Mesenchymal stem cell (in vitro differentiated cells and primary cell): Measurements from ENCODE around the gene DLEC1.

Experiments
- DNase-seq: peaks from one replicate; pipeline ENCODE4 v3.0.0-alpha.2; 2013
- H2AFZ ChIP-seq: one replicate; pipeline ENCODE4 v1.6.1; 2013; ENCODE audit warnings: low read depth, mild to moderate bottlenecking, control low read depth, inconsistent platforms, low read length, moderate library complexity
- H2AK5ac ChIP-seq: 2 replicates; pipeline ENCODE4 v1.6.1; 2013; ENCODE audit warnings: low read length, moderate library complexity, mild to moderate bottlenecking, inconsistent platforms; ENCODE audit not compliant: severe bottlenecking
- H2BK120ac ChIP-seq: one replicate; pipeline ENCODE4 v1.6.1; 2013; ENCODE audit warnings: low read depth, mild to moderate bottlenecking, inconsistent platforms, low read length, moderate library complexity
- H2BK12ac ChIP-seq, 2 experiments: one replicate each; pipeline ENCODE4 v1.6.1; 2013; ENCODE audit warnings: inconsistent platforms in 2 of 2, low read length in 2 of 2, mild to moderate bottlenecking in 2 of 2, moderate library complexity in 2 of 2, control low read depth in 1 of 2
- H2BK15ac ChIP-seq: one replicate; pipeline ENCODE4 v1.6.1; 2013; ENCODE audit warnings: mild to moderate bottlenecking, low read depth, inconsistent platforms; ENCODE audit not compliant: poor library complexity, severe bottlenecking
- H2BK5ac ChIP-seq: 2 replicates; pipeline ENCODE4 v1.6.1; 2013; ENCODE audit warnings: low read depth, mild to moderate bottlenecking, low read length, control low read depth, inconsistent platforms; ENCODE audit not compliant: poor library complexity, severe bottlenecking
- H3K14ac ChIP-seq, 2 experiments: one replicate each; pipeline ENCODE4 v1.6.1; 2013; ENCODE audit warnings: inconsistent platforms in 2 of 2, low read length in 2 of 2, control low read depth in 1 of 2, mild to moderate bottlenecking in 1 of 2, moderate library complexity in 1 of 2
- H3K18ac ChIP-seq, 2 experiments: one replicate each; pipeline ENCODE4 v1.6.1; 2013; ENCODE audit warnings: inconsistent platforms in 2 of 2, low read length in 2 of 2, control low read depth in 1 of 2, low read depth in 1 of 2, mild to moderate bottlenecking in 1 of 2
- H3K23ac ChIP-seq, 2 experiments: one replicate each; pipeline ENCODE4 v1.6.1; 2013; ENCODE audit warnings: inconsistent platforms in 2 of 2, low read length in 2 of 2, mild to moderate bottlenecking in 2 of 2, moderate library complexity in 2 of 2, control low read depth in 1 of 2
- H3K27ac ChIP-seq: 2 replicates; pipeline ENCODE4 v1.5.1; 2013; ENCODE audit warnings: mild to moderate bottlenecking, moderate library complexity, low read length, control low read depth, inconsistent platforms; ENCODE audit not compliant: poor library complexity, severe bottlenecking
- H3K27me3 ChIP-seq, 2 experiments: 2 replicates each; pipeline versions ENCODE4 v1.6.1 to v1.7.0; 2013; ENCODE audit warnings: low read length in 2 of 2, mild to moderate bottlenecking in 2 of 2, moderate library complexity in 2 of 2, control low read depth in 1 of 2, inconsistent platforms in 1 of 2; ENCODE audit not compliant: control insufficient read depth in 1 of 2, insufficient read depth in 1 of 2
- H3K36me3 ChIP-seq, 2 experiments: 2 replicates each; pipeline versions ENCODE4 v1.6.1 to v1.7.0; 2013; ENCODE audit warnings: low read length in 2 of 2, control low read depth in 1 of 2, inconsistent platforms in 1 of 2, low read depth in 1 of 2, mild to moderate bottlenecking in 1 of 2; ENCODE audit not compliant: insufficient read depth in 2 of 2, control insufficient read depth in 1 of 2
- H3K4ac ChIP-seq, 2 experiments: one replicate each; pipeline ENCODE4 v1.6.1; 2013; ENCODE audit warnings: inconsistent platforms in 2 of 2, low read length in 2 of 2, mild to moderate bottlenecking in 2 of 2, moderate library complexity in 2 of 2, control low read depth in 1 of 2, low read depth in 1 of 2
- H3K4me1 ChIP-seq: 2 replicates; pipeline ENCODE4 v1.6.1; 2013; ENCODE audit warnings: low read depth, low read length, control low read depth; ENCODE audit not compliant: control insufficient read depth, insufficient read depth
- H3K4me2 ChIP-seq: 2 replicates; pipeline ENCODE4 v1.6.1; 2013; ENCODE audit warnings: low read length, mild to moderate bottlenecking, inconsistent platforms; ENCODE audit not compliant: poor library complexity, severe bottlenecking
- H3K4me3 ChIP-seq, 2 experiments: 2 replicates each; pipeline versions ENCODE4 v1.5.1 to v1.7.0; 2013; ENCODE audit warnings: low read length in 2 of 2, mild to moderate bottlenecking in 2 of 2, control low read depth in 1 of 2, low read depth in 1 of 2; ENCODE audit not compliant: insufficient read depth in 1 of 2
- H3K79me1 ChIP-seq: replicated peaks from 2 replicates; pipeline ENCODE4 v1.6.1; 2013; ENCODE audit warnings: mild to moderate bottlenecking, control low read depth, low read length, inconsistent platforms; ENCODE audit not compliant: poor library complexity, severe bottlenecking
- H3K9ac ChIP-seq: 2 replicates; pipeline ENCODE4 v1.7.0; 2013; ENCODE audit warnings: mild to moderate bottlenecking, low read length, moderate library complexity
- H3K9me3 ChIP-seq: 2 replicates; pipeline ENCODE4 v1.7.0; 2013; ENCODE audit warnings: mild to moderate bottlenecking, low read length; ENCODE audit not compliant: control insufficient read depth
- H4K8ac ChIP-seq: one replicate; pipeline ENCODE4 v1.6.1; 2013; ENCODE audit warnings: inconsistent platforms, mild to moderate bottlenecking, low read length, moderate library complexity
- H4K91ac ChIP-seq: one replicate; pipeline ENCODE4 v1.6.1; 2013; ENCODE audit warnings: mild to moderate bottlenecking, low read length, inconsistent platforms
- WGBS: methylation state at CpG from one replicate; pipeline ENCODE4 v1.1.7; 2013; ENCODE audit warnings: mixed read lengths; 5-methylcytosine and 5-hydroxymethylcytosine counted together

The DLEC1 gene

DNA sequence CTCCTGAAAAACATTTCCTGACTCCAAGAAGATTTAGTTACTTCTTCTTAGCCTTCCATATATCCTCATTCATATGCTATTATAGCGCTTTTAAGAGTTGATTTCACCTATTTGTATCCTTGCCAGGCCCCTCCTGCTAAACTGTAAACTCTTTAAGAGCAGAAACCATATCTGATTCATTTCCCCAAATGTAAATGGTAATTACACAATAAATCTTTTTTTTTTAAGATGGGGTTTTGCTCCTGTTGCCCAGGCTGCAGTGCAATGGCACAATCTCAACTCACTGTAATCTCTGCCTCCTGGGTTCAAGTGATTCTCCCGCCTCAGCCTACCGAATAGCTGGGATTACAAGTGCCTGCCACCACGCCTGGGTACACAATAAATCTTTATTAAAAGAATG lies 4.5 kb downstream of the DLEC1 start:
- Histone ChIP-seq H2BK12ac (no peak overlapping the region), H3K36me3 (no peaks in the 10 kb centered on the region), H3K9me3 (no peaks in the 10 kb centered on the region), H3K79me1 (no peaks in the 10 kb centered on the region), H3K27ac (no peak overlapping the region), H2BK15ac (no peak overlapping the region), H2BK5ac (no peak overlapping the region), H2AFZ (no peak overlapping the region), H3K4me3 (no peak overlapping the region), H3K4me1 (peaks cover 8% of the 10 kb centered on the region), H4K91ac (no peak overlapping the region), H3K9ac (no peak overlapping the region), H3K4me2 (no peak overlapping the region), H3K18ac (no peak overlapping the region), H3K27me3 (peaks cover 22 to 31% of the 10 kb centered on the region in 2 experiments), H2BK120ac (no peak overlapping the region), H3K23ac (no peak overlapping the region), H2AK5ac (no peak overlapping the region), H3K14ac (no peak overlapping the region), H3K4ac (no peak overlapping the region), H4K8ac (no peak overlapping the region)
- no peak for DNase-seq
- WGBS, result 89% methylated on average over 4 of the region's 4 CpGs

DNA sequence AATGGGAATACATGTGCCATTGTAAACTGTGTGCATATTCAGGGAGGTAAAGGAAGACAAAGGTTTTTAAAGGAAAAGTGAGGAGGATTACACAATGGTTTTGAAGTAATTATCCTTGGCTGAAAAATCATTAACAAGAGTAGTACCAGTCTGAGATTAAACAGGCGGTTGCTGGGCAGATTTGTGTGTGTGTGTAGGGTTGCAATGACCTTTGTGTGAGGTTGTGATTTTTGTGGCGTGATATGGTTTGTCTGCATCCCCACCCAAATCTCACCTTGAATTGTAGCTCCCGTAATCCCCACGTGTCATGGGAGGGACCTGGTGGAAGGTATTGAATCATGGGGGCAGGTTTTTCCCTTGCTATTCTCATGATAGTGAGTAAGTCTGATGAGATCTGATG lies 7.0 kb downstream of the DLEC1 start:
- Histone ChIP-seq H3K79me1 (no peaks in the 10 kb centered on the region), H3K23ac (no peak overlapping the region), H3K14ac (no peak overlapping the region), H2BK15ac (no peak overlapping the region), H3K36me3 (no peaks in the 10 kb centered on the region), H2AFZ (no peak overlapping the region), H3K9ac (no peak overlapping the region), H3K4me2 (no peak overlapping the region), H3K4me3 (no peak overlapping the region), H3K18ac (no peak overlapping the region), H2AK5ac (no peak overlapping the region), H4K91ac (no peak overlapping the region), H2BK12ac (no peak overlapping the region), H3K27ac (no peak overlapping the region), H3K9me3 (no peaks in the 10 kb centered on the region), H3K4me1 (no peaks in the 10 kb centered on the region), H3K27me3 (peaks cover 24 to 34% of the 10 kb centered on the region in 2 experiments), H4K8ac (no peak overlapping the region), H2BK5ac (no peak overlapping the region), H3K4ac (no peak overlapping the region), H2BK120ac (no peak overlapping the region)
- DNase-seq, result no peak
- 90% methylated on average over 1 of the region's 4 CpGs for WGBS

DNA sequence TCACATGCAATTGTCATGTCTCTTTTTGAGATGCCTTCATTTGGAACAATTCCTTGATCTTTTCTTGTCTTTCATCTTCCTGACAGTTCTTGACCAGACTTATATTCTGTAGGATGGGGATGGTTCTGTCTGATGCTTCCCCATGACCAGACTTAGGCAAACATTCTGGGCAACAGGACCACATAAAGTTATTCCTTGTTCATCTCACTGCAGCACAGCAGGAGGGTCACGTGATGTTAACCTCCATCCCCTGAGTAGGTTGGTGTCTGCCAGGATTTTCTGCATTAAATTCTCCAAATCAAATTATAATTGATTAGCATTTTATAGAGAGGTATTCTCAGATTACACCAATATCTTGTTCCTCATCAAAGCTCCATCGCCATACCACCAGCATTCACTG lies 7.8 kb downstream of the DLEC1 start:
- Histone ChIP-seq H2AK5ac (no peak overlapping the region), H3K23ac (no peak overlapping the region)

GRCh38 chr3:38047896-38048295 lies 8.9 kb downstream of the DLEC1 start:
- Histone ChIP-seq H2BK120ac (no peak overlapping the region), H3K4me2 (no peak overlapping the region), H4K8ac (no peak overlapping the region), H3K27me3 (peaks cover 24 to 34% of the 10 kb centered on the region in 2 experiments), H3K9me3 (no peaks in the 10 kb centered on the region), H3K4me3 (no peak overlapping the region), H3K18ac (no peak overlapping the region), H3K36me3 (no peaks in the 10 kb centered on the region), H3K27ac (no peak overlapping the region), H3K14ac (no peak overlapping the region), H3K9ac (no peak overlapping the region), H3K4ac (no peak overlapping the region), H3K79me1 (no peaks in the 10 kb centered on the region), H2BK15ac (no peak overlapping the region), H2AFZ (no peak overlapping the region), H4K91ac (no peak overlapping the region), H2BK5ac (no peak overlapping the region), H2AK5ac (no peak overlapping the region), H3K23ac (no peak overlapping the region), H2BK12ac (no peak overlapping the region), H3K4me1 (no peaks in the 10 kb centered on the region)
- DNase-seq, result no peak
- 22% methylated on average over 2 of the region's 2 CpGs for WGBS

More for the DNA sequence above, 7.8 kb downstream of the DLEC1 start:
- Histone ChIP-seq H3K4me3 (no peak overlapping the region), H3K4me2 (no peak overlapping the region), H4K8ac (no peak overlapping the region), H3K79me1 (no peaks in the 10 kb centered on the region), H3K4ac (no peak overlapping the region), H3K9ac (no peak overlapping the region), H2BK120ac (no peak overlapping the region), H2BK5ac (no peak overlapping the region), H3K27ac (no peak overlapping the region), H3K14ac (no peak overlapping the region), H3K9me3 (no peaks in the 10 kb centered on the region), H3K18ac (no peak overlapping the region), H3K36me3 (no peaks in the 10 kb centered on the region), H3K27me3 (peaks cover 24 to 34% of the 10 kb centered on the region in 2 experiments), H4K91ac (no peak overlapping the region), H2BK15ac (no peak overlapping the region), H2AFZ (no peak overlapping the region), H2BK12ac (no peak overlapping the region), H3K4me1 (no peaks in the 10 kb centered on the region)
- DNase-seq, result no peak
- WGBS, result no CpG with 5 or more reads among the region's 2 CpGs
